Neural cell (in vitro differentiated cells): ENCODE results near the gene OAT. TPM values are rescaled to one million over a fixed set of nuclear protein-coding genes. Genes with fewer than 3 reads are reported as not detected.

ENCODE experiments used
- H2AFZ ChIP-seq: fragments of 200-600, 300-800 bp; sonication (generic), shearing (Covaris generic); 2 replicates; pipeline ENCODE4 v1.6.0; 2014; ENCODE audit warnings: low read depth, mild to moderate bottlenecking, antibody characterized with exemption, low read length, moderate library complexity
- H3F3A ChIP-seq: fragments of 200-600 bp; shearing (Covaris generic); 2 replicates; pipeline ENCODE4 v1.6.1; 2016; ENCODE audit warnings: mild to moderate bottlenecking, moderate library complexity, mixed read lengths, antibody characterized with exemption, low read length; ENCODE audit not compliant: insufficient read depth, poor library complexity, severe bottlenecking
- H3K27ac ChIP-seq: fragments of 200-600, 300-800 bp; sonication (generic), shearing (Covaris generic); 2 replicates; pipeline ENCODE4 v1.5.1; 2014; ENCODE audit warnings: mild to moderate bottlenecking, low read length, moderate library complexity
- H3K27me3 ChIP-seq: fragments of 300-800, 200-600 bp; sonication (generic), shearing (Covaris generic); 2 replicates; pipeline ENCODE4 v1.6.0; 2014; ENCODE audit warnings: mild to moderate bottlenecking, low read depth, low read length, moderate library complexity; ENCODE audit not compliant: insufficient read depth
- H3K36me3 ChIP-seq: fragments of 300-800, 200-600 bp; sonication (generic), shearing (Covaris generic); 2 replicates; pipeline ENCODE4 v1.5.1; 2014; ENCODE audit warnings: mild to moderate bottlenecking, antibody characterized with exemption, low read length, moderate library complexity; ENCODE audit not compliant: insufficient read depth
- H3K4me2 ChIP-seq: fragments of 300-800, 200-600 bp; sonication (generic), shearing (Covaris generic); 2 replicates; pipeline ENCODE4 v1.6.0; 2014; ENCODE audit warnings: mild to moderate bottlenecking, low read length
- H3K4me3 ChIP-seq: fragments of 300-800, 200-600 bp; sonication (generic), shearing (Covaris generic); 2 replicates; pipeline ENCODE4 v1.5.1; 2014; ENCODE audit warnings: mild to moderate bottlenecking, low read length, moderate library complexity
- H3K79me2 ChIP-seq: fragments of 200-600 bp; shearing (Covaris generic); replicated peaks from 2 replicates; pipeline ENCODE4 v1.6.0; 2014; ENCODE audit warnings: mild to moderate bottlenecking, low read length, moderate library complexity; ENCODE audit not compliant: insufficient read depth
- H3K9ac ChIP-seq: fragments of 300-800, 200-600 bp; sonication (generic), shearing (Covaris generic); 2 replicates; pipeline ENCODE4 v1.6.1; 2016; ENCODE audit warnings: mild to moderate bottlenecking, low read length, mixed read lengths
- H3K9me2 ChIP-seq: fragments of 200-600 bp; shearing (Covaris generic); 2 replicates; pipeline ENCODE4 v1.6.1; 2016; ENCODE audit warnings: mild to moderate bottlenecking, low read length, mixed read lengths; ENCODE audit not compliant: insufficient read depth
- H3K9me3 ChIP-seq: fragments of 200-600, 300-800 bp; sonication (generic), shearing (Covaris generic); 2 replicates; pipeline ENCODE4 v1.6.1; 2016; ENCODE audit warnings: mild to moderate bottlenecking, mixed run types, low read length, moderate library complexity, mixed read lengths
- H4K20me1 ChIP-seq: fragments of 200-600 bp; shearing (Covaris generic); 2 replicates; pipeline ENCODE4 v1.6.1; 2016; ENCODE audit warnings: mild to moderate bottlenecking, mixed run types; ENCODE audit not compliant: insufficient read depth
- EP300 ChIP-seq: fragments of 450-650 bp; conservative IDR thresholded peaks from 2 replicates; pipeline ENCODE4 v1.6.1; 2014; ENCODE audit warnings: antibody characterized with exemption, mild to moderate bottlenecking, moderate library complexity; ENCODE audit not compliant: poor library complexity, severe bottlenecking
- EZH2 ChIP-seq: fragments of 200-600, 300-800 bp; shearing (Covaris generic), sonication (generic); IDR thresholded peaks from 2 replicates; pipeline ENCODE4 v1.6.1; 2014; ENCODE audit warnings: antibody characterized with exemption, low read length, borderline replicate concordance, mild to moderate bottlenecking; ENCODE audit not compliant: insufficient read depth, poor library complexity, severe bottlenecking
- MXI1 ChIP-seq: fragments of 450-650 bp; conservative IDR thresholded peaks from 2 replicates; pipeline ENCODE4 v1.6.1; 2014; ENCODE audit warnings: antibody characterized with exemption, mild to moderate bottlenecking; ENCODE audit not compliant: poor library complexity, severe bottlenecking
- POLR2AphosphoS5 ChIP-seq: IDR thresholded peaks from 2 replicates; pipeline ENCODE4 v1.6.1; 2012
- RAD21 ChIP-seq: fragments of 450-650 bp; conservative IDR thresholded peaks from 2 replicates; pipeline ENCODE4 v1.6.1; 2014; ENCODE audit warnings: antibody characterized with exemption, mild to moderate bottlenecking, moderate library complexity
- SMC3 ChIP-seq: fragments of 450-650 bp; conservative IDR thresholded peaks from 2 replicates; pipeline ENCODE4 v1.6.1; 2014; ENCODE audit warnings: antibody characterized with exemption, mild to moderate bottlenecking, moderate library complexity; ENCODE audit not compliant: poor library complexity
- TAF1 ChIP-seq: IDR thresholded peaks from 2 replicates; pipeline ENCODE4 v1.6.1; 2012; ENCODE audit warnings: low read depth
- polyA plus RNA-seq: library from polyadenylated mRNA; depleted of rRNA; stranded (reverse); fragments of >200 nt; gene quantifications from 2 replicates; pipeline ENCODE4 v1.2.3, GENCODE V29; 2014
- TF ChIP-seq, protein P1 (sequence below): IDR thresholded peaks from 2 replicates; pipeline ENCODE4 v1.6.1; 2012; ENCODE audit warnings: borderline replicate concordance
- TF ChIP-seq, protein P2 (sequence below): fragments of 450-650 bp; IDR thresholded peaks from 2 replicates; pipeline ENCODE4 v1.5.1; 2014; ENCODE audit warnings: antibody characterized with exemption, mild to moderate bottlenecking, moderate library complexity; ENCODE audit not compliant: poor library complexity, severe bottlenecking

OAT gene
- polyA plus RNA-seq, 1 donor from 2014 or later = 132 TPM

DNA sequence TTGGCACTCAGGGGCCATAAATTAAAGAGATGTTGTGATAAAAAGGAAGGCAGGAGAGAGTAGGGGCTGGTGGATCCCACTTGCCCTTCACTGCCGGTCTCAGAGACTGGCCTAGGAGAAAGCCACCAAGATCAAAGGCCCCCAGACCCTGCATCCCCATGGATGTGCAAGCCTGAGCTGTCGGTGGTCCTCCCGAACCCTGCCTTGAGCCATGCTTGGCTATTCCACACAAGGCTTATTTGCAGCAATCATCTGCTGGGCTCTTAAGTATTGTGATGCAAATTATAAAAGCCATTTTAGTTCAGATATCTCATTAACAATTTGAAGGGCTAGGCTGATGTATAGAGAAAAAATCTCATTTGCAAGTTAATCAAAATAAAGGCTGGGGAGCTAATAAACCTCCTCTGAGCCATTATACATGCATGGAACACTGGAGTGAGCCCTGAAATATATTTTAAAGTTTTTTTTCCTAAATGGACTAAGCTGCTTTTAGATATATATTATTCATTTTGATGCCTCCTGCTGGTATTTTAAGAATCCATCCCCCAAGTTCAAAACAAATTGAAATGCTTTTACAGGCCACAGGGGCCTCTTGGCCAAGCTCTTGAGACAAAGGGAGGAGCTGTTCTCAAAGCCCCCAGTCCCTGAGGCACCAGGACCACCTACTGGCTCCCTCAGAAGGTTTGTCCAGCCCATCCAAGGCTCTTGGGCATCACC, 28.1 kb downstream of the OAT start:
- H3K9ac ChIP-seq = no peak overlapping the region

DNA sequence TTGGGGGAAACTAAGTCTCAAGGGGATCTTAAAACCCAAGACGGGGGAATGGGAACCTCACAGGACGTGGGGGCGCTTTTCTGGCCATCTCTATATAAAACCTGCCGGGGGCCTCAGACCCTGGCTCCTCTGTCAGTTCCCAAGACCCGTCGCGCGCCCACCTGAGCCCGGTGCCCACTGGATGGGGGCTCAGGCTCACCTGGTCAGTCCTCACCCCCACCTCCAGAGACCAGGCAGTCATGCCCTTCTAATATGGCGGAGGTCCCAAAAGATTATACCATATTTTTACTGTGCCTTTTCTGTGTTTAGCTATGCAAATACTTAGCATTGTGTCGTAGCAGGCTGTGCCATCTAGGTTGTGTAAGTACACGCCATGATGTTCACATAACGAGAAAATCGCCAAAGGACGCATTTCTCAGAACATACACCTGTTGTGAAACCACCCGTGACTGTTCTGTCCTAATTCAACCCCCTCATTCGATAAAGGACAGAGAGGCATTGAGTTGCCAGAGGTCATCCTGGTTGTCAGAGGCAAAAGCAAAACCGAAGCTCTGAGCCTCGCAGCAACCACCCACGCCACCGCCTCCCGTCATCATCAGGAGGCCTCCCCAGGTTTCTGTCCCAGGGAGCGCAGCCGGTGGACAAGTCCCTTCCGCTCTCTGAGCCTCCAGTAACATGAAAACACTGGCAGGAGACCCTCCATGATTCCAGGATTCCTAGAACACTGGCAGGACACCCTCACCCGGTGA, 28.9 kb downstream of the OAT start:
- Histone ChIP-seq H3K9me3 (no peaks in the 10 kb centered on the region), H3K9ac (no peak overlapping the region), H3K4me2 (no peak overlapping the region), H3K4me3 (peak overlapping the region; percentile 64), H3K79me2 (no peaks in the 10 kb centered on the region), H3K36me3 (no peaks in the 10 kb centered on the region), H3K27me3 (no peaks in the 10 kb centered on the region), H3K27ac (no peak overlapping the region), H2AFZ (no peak overlapping the region), H4K20me1 (no peaks in the 10 kb centered on the region), H3K9me2 (no peaks in the 10 kb centered on the region), H3F3A (no peaks in the 10 kb centered on the region)
- TF ChIP-seq POLR2AphosphoS5 (no peak), EZH2 (no peak), TAF1 (no peak), EP300 (no peak), SMC3 (no peak), MXI1 (no peak)
- TF ChIP-seq, protein P1, sequence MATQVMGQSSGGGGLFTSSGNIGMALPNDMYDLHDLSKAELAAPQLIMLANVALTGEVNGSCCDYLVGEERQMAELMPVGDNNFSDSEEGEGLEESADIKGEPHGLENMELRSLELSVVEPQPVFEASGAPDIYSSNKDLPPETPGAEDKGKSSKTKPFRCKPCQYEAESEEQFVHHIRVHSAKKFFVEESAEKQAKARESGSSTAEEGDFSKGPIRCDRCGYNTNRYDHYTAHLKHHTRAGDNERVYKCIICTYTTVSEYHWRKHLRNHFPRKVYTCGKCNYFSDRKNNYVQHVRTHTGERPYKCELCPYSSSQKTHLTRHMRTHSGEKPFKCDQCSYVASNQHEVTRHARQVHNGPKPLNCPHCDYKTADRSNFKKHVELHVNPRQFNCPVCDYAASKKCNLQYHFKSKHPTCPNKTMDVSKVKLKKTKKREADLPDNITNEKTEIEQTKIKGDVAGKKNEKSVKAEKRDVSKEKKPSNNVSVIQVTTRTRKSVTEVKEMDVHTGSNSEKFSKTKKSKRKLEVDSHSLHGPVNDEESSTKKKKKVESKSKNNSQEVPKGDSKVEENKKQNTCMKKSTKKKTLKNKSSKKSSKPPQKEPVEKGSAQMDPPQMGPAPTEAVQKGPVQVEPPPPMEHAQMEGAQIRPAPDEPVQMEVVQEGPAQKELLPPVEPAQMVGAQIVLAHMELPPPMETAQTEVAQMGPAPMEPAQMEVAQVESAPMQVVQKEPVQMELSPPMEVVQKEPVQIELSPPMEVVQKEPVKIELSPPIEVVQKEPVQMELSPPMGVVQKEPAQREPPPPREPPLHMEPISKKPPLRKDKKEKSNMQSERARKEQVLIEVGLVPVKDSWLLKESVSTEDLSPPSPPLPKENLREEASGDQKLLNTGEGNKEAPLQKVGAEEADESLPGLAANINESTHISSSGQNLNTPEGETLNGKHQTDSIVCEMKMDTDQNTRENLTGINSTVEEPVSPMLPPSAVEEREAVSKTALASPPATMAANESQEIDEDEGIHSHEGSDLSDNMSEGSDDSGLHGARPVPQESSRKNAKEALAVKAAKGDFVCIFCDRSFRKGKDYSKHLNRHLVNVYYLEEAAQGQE = no peak
- TF ChIP-seq, protein P2, sequence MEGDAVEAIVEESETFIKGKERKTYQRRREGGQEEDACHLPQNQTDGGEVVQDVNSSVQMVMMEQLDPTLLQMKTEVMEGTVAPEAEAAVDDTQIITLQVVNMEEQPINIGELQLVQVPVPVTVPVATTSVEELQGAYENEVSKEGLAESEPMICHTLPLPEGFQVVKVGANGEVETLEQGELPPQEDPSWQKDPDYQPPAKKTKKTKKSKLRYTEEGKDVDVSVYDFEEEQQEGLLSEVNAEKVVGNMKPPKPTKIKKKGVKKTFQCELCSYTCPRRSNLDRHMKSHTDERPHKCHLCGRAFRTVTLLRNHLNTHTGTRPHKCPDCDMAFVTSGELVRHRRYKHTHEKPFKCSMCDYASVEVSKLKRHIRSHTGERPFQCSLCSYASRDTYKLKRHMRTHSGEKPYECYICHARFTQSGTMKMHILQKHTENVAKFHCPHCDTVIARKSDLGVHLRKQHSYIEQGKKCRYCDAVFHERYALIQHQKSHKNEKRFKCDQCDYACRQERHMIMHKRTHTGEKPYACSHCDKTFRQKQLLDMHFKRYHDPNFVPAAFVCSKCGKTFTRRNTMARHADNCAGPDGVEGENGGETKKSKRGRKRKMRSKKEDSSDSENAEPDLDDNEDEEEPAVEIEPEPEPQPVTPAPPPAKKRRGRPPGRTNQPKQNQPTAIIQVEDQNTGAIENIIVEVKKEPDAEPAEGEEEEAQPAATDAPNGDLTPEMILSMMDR = no peak

More for the DNA sequence above, 28.1 kb downstream of the OAT start:
- no peaks in the 10 kb centered on the region for H3K9me2 ChIP-seq
- H3K4me2 ChIP-seq = no peak overlapping the region
- no peaks in the 10 kb centered on the region for H3K27me3 ChIP-seq
- H3K4me3 ChIP-seq = no peak overlapping the region
- H3K9me3 ChIP-seq = no peaks in the 10 kb centered on the region
- H3K79me2 ChIP-seq = no peaks in the 10 kb centered on the region
- no peaks in the 10 kb centered on the region for H4K20me1 ChIP-seq
- no peaks in the 10 kb centered on the region for H3K36me3 ChIP-seq
- no peaks in the 10 kb centered on the region for H3F3A ChIP-seq
- H3K27ac ChIP-seq = no peak overlapping the region
- TF ChIP-seq MXI1 (no peak), RAD21 (no peak), EP300 (no peak), EZH2 (no peak), TAF1 (no peak), POLR2AphosphoS5 (no peak), SMC3 (no peak)
- TF ChIP-seq, protein P1 = no peak
- TF ChIP-seq, protein P2 = no peak
- no peak overlapping the region for H2AFZ ChIP-seq
